HL-60/S4 (cell line): ENCODE measurements around the gene C1D.
"Not testable (repeated sequence)": the region's sequence is repeated elsewhere in the genome, so short reads cannot be mapped to it uniquely, and the experiment has no call there.

Source experiments
- in situ Hi-C: fragments of 300-500 bp; cut with MboI; formaldehyde crosslinking; loops from 2 replicates; pipeline ENCODE4 v1.14.3; 2022; ENCODE audit warnings: low sequenced_read_pairs

Gene C1D

DNA sequence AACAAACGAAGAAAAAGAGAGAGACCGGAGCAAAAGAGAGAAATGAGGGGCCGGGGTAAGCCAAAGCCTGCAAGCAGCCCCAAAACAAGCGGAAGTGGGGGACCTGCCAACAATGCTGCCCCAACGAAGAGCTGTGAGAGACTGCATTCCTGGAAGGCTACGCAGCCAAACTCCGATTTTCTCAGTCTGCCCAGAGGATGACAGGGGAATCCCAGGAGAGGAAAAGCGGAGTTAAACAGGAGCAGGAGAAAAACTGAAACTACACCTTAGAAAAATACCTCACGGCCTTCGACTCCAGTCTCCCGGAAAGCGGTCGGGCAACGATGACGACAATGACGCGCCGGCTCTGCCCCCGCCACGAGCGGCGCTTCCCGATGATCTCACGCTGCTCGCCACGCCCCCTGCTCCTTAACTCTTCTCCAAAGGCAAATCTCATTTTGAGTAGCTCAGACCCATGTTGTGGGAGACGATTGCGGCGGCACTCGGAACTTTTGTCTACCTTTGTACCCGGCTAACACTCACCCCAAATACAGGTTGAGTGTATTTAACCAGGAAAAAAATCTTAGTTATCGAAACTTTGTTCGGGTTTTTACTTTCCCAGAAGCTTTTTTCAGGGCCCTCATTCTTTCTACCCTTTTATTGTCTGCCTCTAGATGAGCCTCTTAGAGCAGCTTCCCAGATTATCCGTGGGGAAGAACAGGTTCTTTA is at the start of gene C1D:
Gene C1D, minus strand, starts transcription at position 325 of the 708 bp plus-strand sequence. CDS start 15,694 bp downstream, outside the sequence.
- in situ Hi-C loops: no loop called here

DNA sequence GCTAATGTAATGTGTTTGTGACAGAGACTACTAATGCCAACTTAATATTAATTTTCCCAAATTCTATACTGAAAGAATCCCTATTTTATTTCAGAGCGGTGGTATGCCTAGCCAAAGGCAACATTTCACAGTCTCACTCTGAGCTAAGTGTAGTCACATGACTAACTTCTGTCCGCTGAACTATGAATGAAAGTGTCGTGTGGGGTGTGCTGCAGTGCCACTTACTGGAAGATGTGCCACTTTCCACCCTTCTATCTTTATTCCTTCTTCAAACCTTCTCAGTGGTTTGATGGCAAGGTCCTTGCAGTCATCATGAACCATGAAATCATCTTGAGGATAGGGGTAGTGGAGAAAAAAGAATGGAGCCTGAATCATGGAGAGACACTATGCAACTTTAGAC is 47.3 kb upstream of the C1D start:
- in situ Hi-C loops: no loop called here

DNA sequence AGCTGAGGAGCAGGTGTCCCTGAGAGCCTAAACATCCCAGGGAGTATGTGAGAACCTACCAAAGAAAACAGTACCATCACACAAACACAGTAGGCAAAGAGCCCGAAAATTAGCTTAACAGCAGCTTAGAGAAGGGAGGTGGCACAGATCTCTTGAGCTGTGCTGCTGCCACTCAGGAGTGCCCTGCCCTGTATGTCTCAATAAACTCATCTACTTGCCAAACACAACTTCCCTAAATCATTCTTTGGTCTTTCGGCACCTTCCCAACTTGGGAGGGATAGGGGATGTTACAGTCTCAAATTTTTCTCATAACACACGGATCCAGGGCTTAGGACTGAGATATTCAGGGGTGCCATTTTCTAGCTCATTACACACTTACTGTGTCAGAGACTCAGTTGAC is 45.3 kb upstream of the C1D start:
- in situ Hi-C loops: no loop called here

GRCh38 chr2:68107475-68107874 is 44.7 kb upstream of the C1D start:
- in situ Hi-C loops: no loop called here

- in situ Hi-C loops: no loop called here
Measured at GRCh38 chr2:68104111-68104835, 41.5 kb upstream of the C1D start.

DNA sequence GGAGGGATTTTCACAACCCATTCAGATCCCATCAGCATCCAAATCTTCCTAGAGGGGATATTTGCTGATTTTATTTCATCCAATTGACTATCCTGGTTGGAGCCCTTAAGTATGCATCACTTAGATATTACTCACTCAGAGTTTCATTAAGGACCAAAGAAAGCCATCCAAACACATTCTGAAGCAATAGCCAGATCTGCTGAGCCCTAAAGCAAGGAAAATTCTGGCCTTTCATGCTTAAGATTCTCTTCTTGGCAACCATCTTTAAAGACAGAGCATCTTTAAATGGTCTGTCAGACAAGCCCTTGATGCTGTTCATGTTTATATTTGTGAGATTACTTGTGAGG is 40.9 kb upstream of the C1D start:
- in situ Hi-C loops: no loop called here

- in situ Hi-C loops: no loop called here
Measured at GRCh38 chr2:68103030-68103708, 40.4 kb upstream of the C1D start.

GRCh38 chr2:68100189-68100588 is 37.4 kb upstream of the C1D start:
- in situ Hi-C loops: no loop called here

DNA sequence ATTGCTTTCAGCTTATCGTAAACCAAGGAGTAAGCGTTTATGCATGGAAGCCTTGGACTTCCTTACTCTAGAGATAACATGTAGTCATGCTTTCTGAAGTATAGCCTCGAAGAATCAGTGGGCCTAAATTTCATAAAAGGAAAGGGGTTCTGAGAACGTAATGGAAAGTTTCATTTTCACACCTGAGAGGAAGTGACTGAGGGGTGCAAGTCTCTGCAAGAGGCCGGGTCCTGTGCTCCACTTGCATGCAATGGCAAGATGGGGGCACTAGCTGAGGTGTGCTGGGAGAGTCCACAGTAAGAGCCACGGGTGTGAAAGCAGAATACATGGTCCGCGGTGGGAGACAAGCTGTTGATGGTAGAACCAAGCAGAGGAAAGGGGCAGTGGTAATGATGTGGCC is 36.5 kb upstream of the C1D start:
- in situ Hi-C loops: no loop called here

DNA sequence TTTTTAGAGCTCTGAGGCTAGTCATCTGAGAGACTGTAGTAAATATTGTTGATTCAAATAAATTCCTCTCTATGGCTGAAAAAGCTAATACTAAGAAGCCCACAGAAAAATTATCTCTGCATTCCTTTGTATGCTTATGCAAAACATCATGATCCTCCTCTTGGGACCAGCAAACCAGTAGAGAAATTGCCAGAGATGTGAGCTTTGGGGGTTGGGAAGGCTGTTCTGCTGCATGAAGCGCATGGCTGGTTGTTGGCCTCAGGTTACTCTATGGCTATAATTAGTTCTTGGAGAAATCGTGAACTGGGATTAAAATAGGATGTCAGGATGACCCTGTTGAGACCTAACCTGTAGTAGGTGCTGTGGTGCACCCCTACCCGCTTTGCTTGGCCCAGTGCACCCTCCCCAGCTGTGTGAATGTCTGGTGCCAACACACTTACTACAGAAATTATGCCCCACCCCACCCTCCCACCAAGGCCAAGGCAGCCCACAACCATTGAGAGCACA is 35.5 kb upstream of the C1D start:
- in situ Hi-C loops: no loop called here

DNA sequence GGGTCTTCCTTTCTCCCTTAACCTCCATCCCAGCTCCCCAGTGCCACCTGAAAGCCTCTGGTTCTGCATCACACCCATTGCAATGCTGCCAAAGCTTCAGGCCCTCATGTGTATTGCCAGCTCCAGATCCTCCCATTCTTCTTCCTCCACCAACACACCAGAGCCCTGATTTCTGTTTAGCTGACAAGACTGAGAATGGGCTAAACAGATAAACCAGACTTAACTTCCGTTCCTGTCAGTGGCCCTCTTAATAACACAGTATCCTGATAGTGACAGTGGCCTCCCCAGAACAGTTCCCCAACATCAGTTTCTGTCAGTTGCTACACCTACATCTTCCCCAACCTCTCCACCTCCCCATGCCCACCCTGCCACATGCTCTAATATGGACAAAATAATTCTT is 31.3 kb upstream of the C1D start:
- in situ Hi-C loops: no loop called here

DNA sequence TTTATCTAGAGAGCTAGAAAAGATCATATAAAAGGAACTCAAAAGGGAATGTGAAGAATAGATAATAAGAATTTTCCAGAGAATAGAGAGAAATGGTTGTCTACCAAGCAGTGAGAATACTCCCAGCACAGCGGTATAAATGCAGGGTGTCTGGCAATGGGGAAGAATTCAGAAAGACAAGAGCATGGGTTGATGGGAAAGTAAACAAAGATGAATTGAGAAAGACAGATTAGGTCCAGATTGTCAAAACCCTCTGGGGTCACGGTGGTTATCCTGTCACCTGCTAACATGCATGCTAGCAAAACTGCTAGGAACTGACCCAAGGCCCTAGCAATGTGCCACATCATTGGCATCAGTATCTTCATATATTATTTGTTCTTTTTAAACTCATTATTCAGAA is 30.8 kb upstream of the C1D start:
- in situ Hi-C loops: no loop called here

- in situ Hi-C loops: no loop called here
Measured at GRCh38 chr2:68091439-68092034, 28.7 kb upstream of the C1D start.

GRCh38 chr2:68089961-68090360 is 27.2 kb upstream of the C1D start:
- in situ Hi-C loops: no loop called here

GRCh38 chr2:68088940-68089339 is 26.1 kb upstream of the C1D start:
- in situ Hi-C loops: no loop called here

DNA sequence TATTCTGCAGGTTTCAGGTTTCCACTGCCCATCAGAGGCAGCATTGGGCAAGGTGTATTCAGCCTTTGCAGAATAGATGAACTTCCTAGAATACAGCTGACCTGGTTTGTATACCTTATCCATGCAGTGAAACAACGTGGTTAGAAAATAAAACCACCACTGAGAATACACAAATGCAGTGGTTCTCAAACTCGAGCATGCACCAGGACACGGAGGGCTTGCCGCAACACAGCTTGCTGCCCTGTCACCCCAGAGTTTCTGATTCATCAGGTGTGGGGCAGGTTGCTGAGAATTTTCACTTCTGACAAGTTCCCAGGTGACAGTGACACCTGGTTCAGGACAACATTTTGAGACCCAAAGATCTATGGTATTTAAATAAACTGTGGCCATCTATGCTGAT is 23.4 kb upstream of the C1D start:
- in situ Hi-C loops: no loop called here

GRCh38 chr2:68083346-68083745 is 20.5 kb upstream of the C1D start:
- in situ Hi-C loops: no loop called here

DNA sequence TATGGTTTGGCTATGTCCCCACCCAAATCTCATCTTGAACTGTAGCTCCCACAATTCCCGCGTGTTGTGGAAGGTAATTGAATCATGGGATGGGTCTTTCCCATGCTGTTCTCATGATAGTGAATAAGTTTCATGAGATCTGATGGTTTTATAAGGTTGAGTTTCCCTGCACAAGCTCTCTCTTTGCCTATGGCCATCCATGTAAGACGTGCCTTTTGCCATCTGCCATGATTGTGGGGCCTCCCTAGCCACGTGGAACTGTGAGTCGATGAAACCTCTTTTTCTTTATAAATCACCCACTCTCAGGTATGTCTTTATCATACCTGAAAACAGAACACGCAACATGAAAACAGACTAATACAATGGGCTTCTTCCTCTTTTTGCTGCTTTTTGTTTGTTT is 11.2 kb upstream of the C1D start:
- in situ Hi-C loops: no loop called here

DNA sequence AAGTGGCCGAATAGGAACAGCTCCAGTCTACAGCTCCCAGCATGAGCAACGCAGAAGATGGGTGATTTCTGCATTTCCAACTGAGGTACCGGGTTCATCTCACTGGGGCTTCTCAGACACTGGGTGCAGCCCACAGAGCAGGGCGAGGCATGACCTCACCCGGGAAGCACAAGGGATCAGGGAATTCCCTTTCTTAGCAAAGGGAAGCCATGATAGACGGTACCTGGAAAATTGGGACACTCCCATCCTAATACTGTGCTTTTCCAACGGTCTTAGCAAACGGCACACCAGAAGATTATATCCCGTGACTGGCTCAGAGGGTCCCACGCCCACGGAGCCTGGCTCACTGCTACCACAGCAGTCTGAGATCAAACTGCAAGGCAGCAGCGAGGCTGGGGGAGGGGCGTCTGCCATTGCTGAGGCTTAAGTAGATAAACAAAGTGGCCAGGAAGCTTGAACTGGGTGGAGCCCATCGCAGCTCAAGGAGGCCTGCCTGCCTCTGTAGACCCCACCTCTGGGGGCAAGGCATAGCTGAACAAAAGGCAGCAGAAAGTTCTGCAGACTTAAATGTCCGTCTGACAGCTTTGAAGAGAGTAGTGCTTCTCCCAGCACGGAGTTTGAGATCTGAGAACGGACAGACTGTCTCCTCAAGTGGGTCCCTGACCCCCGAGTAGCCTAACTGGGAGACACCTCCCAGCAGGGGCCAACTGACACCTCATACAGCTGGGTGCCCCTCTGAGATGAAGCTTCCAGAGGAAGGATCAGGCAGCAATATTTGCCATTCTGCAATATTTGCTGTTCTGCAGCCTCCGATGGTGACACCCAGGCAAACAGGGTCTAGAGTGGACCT is 1.2 kb upstream of the C1D start:
- in situ Hi-C loops: not testable (repeated sequence)

- in situ Hi-C loops: no loop called here
Measured at GRCh38 chr2:68060652-68061051, 2.2 kb downstream of the C1D start.
